ENCODE results near the gene NPEPPS.
"Not testable (repeated sequence)": the region's sequence is repeated elsewhere in the genome, so short reads cannot be mapped to it uniquely, and the experiment has no call there.

DNA sequence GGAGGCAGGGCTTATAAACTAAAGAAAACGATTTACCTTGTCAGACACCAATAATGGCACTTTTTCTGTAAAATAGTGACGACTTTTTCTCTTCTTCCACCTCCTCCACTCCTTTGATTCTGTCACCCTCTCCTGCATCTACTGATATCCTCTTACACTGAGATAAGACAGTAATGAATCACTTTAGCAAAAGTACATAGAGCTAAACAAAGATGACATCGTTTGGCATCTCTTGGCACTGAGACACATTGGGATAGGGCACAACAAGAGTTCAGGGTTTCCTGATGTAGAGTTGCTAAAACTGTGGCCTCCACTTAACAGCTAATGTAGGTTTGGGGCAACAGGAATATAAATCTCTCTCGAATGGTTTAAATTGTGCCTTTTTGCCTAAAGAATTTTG, 10.6 kb upstream of the NPEPPS start:
- not testable (repeated sequence) for TF ChIP-seq SIN3A (IDR thresholded peaks at IDR 0.05; ENCODE audit: borderline replicate concordance, insufficient read depth, low read depth, low read length); REST (IDR thresholded peaks at IDR 0.05; ENCODE audit: insufficient read depth in 1 of 2, low read depth in 2 of 2, low read length in 1 of 2); CTCF (IDR thresholded peaks at IDR 0.05)

All from Panc1 (cell line).